DMS153 treated with DMSO at 0.1 percent for 48 hours (cell line): ENCODE data around the gene MTMR10.
A peak's percentile ranks its signal among the peaks of the same experiment; 100 is the strongest.

Experiments used
- DNase-seq: peaks from one replicate; lab custom pipeline; 2025; ENCODE audit not compliant: unreplicated experiment; lab: John Stamatoyannopoulos, UW

Gene MTMR10, protein sequence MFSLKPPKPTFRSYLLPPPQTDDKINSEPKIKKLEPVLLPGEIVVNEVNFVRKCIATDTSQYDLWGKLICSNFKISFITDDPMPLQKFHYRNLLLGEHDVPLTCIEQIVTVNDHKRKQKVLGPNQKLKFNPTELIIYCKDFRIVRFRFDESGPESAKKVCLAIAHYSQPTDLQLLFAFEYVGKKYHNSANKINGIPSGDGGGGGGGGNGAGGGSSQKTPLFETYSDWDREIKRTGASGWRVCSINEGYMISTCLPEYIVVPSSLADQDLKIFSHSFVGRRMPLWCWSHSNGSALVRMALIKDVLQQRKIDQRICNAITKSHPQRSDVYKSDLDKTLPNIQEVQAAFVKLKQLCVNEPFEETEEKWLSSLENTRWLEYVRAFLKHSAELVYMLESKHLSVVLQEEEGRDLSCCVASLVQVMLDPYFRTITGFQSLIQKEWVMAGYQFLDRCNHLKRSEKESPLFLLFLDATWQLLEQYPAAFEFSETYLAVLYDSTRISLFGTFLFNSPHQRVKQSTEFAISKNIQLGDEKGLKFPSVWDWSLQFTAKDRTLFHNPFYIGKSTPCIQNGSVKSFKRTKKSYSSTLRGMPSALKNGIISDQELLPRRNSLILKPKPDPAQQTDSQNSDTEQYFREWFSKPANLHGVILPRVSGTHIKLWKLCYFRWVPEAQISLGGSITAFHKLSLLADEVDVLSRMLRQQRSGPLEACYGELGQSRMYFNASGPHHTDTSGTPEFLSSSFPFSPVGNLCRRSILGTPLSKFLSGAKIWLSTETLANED

DNA sequence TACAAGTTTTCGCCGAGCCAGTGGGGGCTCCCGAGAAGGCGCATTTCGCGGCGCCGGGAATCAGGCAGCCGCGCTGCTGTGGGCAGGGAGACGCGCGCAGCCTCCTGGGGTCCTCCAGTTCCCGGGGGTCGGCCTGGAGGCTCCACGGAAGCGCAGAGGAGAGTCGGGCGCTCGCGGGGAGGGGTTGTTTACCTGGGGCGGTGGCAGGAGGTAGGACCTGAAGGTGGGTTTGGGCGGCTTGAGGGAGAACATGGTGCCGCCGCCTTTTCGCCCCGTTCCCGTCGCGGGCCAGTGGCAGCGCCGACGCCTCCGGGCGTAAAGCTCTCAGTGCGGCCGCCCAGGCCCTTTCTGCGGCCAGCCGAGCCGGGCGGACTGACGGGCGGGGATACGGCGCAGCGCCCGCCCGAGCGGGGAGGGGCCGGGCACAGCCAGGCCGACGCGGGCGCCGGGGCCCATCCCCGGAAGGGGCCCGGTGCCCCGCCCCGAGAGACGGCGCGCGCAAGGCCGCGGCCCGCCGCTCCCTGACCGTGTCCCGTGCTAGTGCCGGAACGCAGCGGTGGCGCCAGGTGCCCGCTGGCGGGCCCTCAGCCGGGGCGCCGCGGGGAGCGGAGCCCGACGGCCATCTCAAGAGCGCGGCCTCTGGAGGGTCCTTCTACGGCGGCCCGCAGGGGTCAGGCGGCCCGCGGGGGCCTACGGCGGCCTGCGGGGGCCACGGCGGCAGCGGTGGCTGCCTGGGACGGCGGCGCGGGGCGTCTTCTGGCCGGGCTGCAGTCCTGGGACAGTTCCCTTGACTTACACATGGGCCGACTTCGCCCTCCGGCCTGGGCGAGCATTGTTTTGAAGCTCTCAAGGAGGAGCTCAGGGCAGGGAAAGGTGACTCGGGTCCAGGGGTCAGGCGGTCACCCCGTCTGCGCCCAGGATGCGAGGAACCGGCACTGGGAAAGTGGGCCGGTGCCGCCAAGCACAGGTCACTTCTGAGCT lies at the start of gene MTMR10:
TSS of gene MTMR10 (minus strand) at position 374 of the 981 bp plus-strand sequence. CDS start at position 252, 122 bp downstream.
- DNase-seq = peak; percentile 3

DNA sequence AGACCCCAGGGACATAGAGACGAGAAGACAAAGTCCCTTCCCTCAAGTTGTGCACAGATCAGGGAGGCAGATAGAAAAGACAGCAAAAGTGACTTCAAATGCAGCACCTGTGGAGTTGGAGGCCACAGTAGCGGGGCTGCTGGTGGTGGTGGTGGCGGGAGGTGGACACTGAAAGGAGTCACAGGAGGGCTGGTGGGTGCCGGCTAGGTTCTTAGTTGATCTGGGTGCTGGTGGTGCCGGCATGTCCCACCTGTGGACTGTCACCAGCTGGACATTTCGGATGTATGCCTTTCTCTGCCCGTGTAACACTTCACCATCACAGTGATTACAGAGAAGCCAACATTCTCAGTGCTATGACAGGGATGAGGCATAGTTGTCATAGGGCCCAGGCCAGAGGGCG lies 49.2 kb upstream of the MTMR10 start:
- DNase-seq = no peak

DNA sequence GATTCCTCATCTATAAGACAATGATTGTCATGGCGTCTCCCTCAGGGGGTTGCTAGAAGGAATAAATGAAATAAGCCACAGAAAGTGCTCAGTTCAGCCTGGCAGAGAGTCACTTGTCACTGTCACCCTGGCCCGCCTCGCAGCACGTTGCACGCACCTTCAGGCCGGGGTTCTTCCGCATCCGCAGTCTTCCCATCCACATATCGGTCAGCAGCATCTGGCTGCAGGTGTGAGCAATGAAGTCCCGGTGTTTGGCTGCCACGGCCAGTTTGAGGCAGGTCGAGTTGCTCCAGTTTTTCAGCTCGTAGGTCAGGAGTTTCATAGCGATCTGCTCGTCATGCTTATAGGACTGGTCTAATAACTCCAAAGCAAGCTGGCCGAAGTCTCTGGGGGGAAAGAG lies 48.5 kb upstream of the MTMR10 start:
- no peak for DNase-seq

- no peak for DNase-seq
These were observed 46.5 kb upstream of the MTMR10 start for GRCh38 chr15:31037731-31038477.

- no peak for DNase-seq
These were observed 45.4 kb upstream of the MTMR10 start for GRCh38 chr15:31036783-31037182.

DNA sequence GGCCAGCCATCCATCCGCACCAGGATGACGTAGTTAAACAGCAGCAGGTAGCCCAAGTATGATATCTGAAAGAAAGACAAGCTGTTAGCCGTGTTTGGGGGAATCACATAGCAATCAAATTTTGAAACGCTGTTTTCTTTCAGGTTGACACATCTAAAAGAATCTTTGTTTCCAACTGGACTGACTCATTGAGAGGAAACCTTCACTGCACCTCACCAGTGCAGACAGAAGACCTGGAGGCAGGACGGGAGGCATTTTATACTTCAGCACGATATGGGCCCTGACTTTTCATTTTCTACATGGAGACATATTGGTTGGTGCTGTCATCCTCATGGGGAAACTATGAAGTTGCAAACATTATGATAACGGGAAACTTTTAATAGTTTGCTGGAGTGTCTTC lies 44.2 kb upstream of the MTMR10 start:
- DNase-seq = no peak

DNA sequence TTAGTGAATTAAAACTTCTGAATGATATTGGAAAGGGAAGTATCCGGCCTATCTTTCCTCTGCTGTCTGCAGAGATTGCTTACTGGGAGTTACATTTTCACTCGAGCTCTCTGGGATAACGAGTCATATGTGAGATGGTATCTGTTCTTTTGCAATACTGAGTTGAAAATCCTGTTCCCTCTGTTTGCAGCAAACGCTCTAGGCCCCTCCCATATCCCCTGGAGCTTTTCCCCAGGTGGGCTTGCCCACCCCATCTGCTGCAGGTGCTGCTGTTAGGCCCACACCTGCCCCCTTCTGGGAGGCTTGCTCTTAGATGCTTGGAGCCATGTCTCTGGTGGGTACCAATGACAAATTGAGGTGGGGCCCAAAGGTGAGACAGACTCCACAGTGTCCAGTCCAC lies 42.7 kb upstream of the MTMR10 start:
- no peak for DNase-seq

GRCh38 chr15:31032961-31033371 lies 41.5 kb upstream of the MTMR10 start:
- DNase-seq = no peak

- no peak for DNase-seq
These were observed 40.1 kb upstream of the MTMR10 start for GRCh38 chr15:31031471-31032067.

DNA sequence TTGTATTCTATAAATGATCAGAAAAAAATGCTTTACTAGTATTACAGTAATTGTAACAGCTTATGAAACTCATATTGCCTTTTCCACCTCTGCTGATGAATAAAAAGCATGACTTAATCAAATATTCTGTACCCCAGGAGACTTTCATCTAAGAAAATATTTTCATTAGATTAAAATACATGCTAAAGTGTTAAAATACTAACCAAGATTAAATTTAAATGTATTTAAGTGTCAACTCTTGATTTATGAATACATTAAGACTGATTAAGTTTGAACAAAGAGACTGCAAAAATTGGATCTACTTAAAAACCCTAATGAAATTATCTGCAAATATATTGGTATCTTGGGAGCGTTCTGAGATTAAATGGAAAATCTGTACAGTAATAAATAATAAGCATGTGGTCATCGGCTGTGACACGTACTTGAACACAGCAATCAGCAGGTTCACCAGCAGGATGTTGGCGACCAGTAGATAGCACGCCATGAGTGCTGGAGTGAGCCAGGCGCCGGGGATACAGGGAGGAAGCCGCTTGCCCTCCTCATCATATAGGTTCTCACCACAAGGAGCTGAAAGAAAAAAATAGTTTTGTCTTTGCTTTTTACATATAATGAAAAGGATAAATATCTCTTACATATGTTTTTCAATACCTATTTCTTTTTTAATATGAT lies 36.6 kb upstream of the MTMR10 start:
- DNase-seq = no peak

DNA sequence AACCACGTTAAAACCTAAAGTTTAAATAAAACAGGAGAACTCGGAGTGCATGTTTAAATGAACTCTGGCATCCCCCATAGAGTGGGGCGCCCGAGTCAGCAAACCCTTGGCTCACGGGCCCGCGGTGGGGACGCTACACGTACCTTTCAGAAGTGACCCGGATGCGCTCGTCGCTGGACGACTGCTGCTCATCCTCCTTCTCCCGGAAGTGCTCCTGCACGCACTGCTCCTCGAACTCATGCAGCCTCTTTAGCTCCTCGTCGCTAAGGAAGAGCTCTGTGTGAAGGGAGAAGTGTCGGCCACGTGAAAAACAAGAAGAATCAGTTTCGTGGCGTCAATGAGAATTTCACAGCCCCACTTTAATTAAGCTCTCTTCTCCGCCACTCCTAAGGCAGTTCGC lies 34.6 kb upstream of the MTMR10 start:
- DNase-seq = no peak

DNA sequence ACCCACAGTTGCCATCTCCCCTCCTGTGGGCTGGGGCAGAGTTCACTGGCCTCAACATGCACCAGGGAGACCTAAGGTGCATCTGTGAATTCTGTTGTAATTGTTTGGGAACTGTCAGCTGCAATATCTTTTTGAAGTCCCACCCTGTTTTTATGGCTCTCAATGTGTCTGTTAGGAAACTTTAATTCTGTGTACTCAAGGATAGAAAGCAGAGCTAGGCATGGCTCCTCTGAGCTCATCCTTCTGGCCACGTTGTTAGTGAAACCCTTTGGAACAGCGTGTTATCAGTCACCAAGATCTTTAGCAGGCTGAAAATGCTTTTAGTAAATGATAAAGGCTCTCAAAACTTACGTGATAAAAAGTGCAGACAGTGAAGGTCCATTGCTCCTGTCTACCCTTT lies 33.6 kb upstream of the MTMR10 start:
- DNase-seq = no peak

DNA sequence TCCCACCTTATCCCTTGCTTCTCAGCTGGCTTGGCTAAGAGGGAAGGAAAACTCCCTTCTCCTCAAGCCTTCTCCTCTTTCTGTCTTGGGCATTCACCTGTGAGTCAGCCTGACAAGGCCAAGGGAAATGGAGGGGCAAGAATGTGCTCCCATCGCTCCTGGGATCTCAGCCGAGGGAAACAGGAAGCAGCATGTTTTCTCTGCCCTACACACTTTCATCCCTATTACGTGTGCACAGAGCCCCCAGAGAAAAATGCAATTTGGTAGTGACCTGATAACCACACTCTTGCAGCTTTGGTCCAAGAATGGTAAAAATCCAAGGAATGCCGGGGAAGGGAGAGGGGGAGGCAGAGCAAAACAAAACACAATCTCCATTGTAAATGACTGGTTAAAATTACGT lies 32.9 kb upstream of the MTMR10 start:
- DNase-seq = no peak

GRCh38 chr15:31023841-31024240 lies 32.4 kb upstream of the MTMR10 start:
- DNase-seq = no peak

DNA sequence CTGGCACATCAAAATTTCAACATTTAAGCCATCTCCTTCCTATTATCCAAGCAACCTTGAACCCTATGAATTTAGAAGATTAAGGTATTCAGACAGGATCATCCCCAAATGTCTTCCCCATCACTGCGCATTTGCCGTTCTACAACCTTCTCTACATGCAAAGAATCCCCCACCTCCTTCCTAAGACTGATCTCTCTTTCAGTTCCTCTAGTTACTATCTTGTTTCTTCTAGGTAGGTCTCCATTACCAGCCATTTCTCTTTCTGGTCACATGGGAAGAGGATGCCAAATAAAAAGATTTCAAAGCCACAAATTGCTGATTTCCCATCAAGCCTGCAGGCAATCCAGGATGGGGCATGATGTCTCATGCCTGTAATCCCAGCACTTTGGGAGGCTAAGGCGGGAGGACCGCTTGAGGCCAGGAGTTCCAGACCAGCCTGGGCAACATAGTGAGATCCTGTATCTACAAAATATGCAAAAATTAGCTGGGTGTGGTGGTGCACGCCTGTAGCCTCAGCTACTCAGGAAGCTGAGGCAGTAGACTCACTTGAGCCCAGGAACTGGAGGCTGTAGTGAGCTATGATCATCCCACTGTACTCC lies 29.7 kb upstream of the MTMR10 start:
- DNase-seq = no peak

GRCh38 chr15:31020542-31020941 lies 29.1 kb upstream of the MTMR10 start:
- DNase-seq = no peak

DNA sequence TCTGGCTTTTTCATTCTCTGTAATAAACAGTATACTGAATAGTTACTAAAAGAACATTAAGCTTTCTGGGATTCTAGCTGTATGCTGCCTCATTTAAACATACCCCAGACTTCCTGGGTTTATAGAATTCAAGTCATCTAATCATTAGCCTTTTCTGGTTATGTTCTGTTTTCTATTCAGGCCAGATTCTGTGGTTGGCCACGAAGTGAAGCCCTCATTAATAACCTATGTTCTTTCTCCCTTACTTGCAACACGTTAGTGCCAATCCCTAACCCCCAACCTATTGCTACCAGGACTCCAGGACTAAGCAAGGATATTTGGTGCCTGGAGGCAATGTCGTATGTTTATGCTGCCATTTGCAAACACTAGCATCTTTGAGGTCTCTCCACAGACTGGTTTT lies 28.6 kb upstream of the MTMR10 start:
- DNase-seq = no peak

DNA sequence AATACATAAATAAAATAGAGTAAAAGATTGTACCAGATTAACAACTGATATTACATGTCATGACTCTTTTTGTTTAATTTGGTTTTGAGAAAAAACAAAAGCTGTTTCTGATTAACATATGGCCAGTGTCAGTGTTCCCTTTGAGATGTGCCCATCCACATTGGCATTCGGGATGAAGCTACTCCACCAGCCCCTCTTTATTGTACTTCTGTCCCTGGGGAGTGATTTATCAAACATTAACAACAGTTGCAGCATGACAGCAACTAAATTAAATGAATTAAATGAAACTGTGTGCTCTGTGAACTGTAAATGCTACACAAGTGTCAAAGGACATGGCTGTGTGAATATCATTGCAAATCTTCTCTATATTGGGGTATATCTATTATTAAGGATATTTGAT lies 25.9 kb upstream of the MTMR10 start:
- DNase-seq = no peak

- no peak for DNase-seq
These were observed 25.1 kb upstream of the MTMR10 start for GRCh38 chr15:31016446-31016915.
